ENCODE data around the gene ZNF792.
"Not testable (repeated sequence)": the region's sequence is repeated elsewhere in the genome, so short reads cannot be mapped to it uniquely, and the experiment has no call there.

ZNF792 gene

DNA sequence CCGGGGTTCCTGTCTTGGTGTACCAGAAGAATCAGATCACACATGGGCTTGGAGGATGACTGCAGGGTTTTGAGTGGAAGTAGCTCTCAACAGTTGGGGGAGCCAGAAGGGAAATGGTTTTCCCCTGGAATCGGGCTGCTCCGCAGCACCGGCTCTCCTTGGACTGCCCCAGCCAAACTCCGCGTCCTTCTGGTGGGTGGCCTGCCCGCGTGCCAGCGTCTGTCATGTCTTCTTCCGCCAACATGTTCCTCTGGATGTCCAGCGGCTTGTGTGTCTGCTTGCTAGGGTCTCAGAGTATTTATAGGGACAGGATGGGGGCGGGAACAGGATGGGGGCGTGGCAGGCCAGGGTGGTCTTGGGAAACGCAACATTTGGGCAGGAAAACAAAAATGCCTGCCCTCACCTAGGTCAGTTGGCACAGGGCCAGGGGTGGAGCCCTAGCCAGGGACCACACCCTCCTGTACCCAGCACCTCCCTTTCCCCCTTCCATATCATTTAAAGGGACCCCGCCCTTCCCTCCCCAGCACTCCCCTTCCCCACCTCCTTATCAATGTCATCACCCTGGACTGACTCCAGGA, 38.7 kb downstream of the ZNF792 start:
- in situ Hi-C loops (cut with MboI; ENCODE audit: low pct_unique_long_range_greater_than_20kb, low sequenced_read_pairs, unreplicated experiment): no loop called here
- TF ChIP-seq, protein P1, sequence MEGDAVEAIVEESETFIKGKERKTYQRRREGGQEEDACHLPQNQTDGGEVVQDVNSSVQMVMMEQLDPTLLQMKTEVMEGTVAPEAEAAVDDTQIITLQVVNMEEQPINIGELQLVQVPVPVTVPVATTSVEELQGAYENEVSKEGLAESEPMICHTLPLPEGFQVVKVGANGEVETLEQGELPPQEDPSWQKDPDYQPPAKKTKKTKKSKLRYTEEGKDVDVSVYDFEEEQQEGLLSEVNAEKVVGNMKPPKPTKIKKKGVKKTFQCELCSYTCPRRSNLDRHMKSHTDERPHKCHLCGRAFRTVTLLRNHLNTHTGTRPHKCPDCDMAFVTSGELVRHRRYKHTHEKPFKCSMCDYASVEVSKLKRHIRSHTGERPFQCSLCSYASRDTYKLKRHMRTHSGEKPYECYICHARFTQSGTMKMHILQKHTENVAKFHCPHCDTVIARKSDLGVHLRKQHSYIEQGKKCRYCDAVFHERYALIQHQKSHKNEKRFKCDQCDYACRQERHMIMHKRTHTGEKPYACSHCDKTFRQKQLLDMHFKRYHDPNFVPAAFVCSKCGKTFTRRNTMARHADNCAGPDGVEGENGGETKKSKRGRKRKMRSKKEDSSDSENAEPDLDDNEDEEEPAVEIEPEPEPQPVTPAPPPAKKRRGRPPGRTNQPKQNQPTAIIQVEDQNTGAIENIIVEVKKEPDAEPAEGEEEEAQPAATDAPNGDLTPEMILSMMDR (IDR thresholded peaks at IDR 0.05; ENCODE audit: extremely low read depth, insufficient read depth, missing control alignments): no peak
- DNase-seq (ENCODE audit: low spot score): no peak

- in situ Hi-C loops (cut with MboI; ENCODE audit: low pct_unique_long_range_greater_than_20kb, low sequenced_read_pairs, unreplicated experiment); DNase-seq (ENCODE audit: low spot score): not testable (repeated sequence)
These were observed 43.8 kb downstream of the ZNF792 start for GRCh38 chr19:34920090-34920786.

DNA sequence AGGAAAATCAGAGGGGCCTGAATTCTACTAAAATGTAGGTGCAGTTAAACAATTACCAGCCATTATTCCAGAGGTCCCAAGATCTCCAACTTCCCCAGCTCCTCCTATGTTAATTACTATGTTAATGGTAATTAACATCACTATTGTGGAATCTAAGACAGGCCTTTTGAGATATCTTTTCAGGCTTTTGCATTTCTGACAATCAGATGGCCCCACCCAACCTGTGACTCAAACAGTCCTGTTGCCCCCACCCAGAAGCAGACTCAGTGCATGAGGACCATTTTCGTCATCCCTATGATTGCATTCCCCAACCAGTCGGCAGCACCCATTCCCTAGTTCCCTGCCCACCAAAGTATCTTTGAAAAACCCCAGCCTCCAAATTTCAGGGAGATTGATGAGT, 45.8 kb downstream of the ZNF792 start:
- in situ Hi-C loops (cut with MboI; ENCODE audit: low pct_unique_long_range_greater_than_20kb, low sequenced_read_pairs, unreplicated experiment): no loop called here
- TF ChIP-seq, protein P1 (IDR thresholded peaks at IDR 0.05; ENCODE audit: extremely low read depth, insufficient read depth, missing control alignments): no peak
- DNase-seq (ENCODE audit: low spot score): no peak

DNA sequence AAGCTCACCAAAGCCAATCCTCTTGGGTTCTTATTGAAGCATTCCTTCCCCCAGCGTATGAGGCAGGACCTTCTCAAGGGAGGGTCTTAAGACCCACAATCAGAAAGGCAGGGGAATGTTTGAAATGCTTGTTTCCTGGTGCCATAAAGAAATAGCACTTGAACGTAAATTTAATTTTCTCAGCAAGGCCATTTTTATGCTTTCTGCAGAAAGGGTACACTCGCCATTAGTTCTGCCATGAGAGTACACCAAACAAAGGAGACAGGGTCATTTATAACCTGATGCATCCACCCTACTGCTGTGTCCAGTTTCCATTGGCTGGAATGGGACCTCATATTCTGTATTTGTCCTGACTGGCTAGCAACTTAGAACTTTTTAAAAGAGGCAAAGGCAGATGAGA, 46.9 kb downstream of the ZNF792 start:
- in situ Hi-C loops (cut with MboI; ENCODE audit: low pct_unique_long_range_greater_than_20kb, low sequenced_read_pairs, unreplicated experiment); DNase-seq (ENCODE audit: low spot score): not testable (repeated sequence)

GRCh38 chr19:34910770-34911169, 53.3 kb downstream of the ZNF792 start:
- in situ Hi-C loops (cut with MboI; ENCODE audit: low pct_unique_long_range_greater_than_20kb, low sequenced_read_pairs, unreplicated experiment): no loop called here
- no peak for DNase-seq (ENCODE audit: low spot score)
- TF ChIP-seq, protein P1 (IDR thresholded peaks at IDR 0.05; ENCODE audit: extremely low read depth, insufficient read depth, missing control alignments): no peak

Measured in GM13977 (cell line).